Measurements from ENCODE around the gene INPP5A.

DNA sequence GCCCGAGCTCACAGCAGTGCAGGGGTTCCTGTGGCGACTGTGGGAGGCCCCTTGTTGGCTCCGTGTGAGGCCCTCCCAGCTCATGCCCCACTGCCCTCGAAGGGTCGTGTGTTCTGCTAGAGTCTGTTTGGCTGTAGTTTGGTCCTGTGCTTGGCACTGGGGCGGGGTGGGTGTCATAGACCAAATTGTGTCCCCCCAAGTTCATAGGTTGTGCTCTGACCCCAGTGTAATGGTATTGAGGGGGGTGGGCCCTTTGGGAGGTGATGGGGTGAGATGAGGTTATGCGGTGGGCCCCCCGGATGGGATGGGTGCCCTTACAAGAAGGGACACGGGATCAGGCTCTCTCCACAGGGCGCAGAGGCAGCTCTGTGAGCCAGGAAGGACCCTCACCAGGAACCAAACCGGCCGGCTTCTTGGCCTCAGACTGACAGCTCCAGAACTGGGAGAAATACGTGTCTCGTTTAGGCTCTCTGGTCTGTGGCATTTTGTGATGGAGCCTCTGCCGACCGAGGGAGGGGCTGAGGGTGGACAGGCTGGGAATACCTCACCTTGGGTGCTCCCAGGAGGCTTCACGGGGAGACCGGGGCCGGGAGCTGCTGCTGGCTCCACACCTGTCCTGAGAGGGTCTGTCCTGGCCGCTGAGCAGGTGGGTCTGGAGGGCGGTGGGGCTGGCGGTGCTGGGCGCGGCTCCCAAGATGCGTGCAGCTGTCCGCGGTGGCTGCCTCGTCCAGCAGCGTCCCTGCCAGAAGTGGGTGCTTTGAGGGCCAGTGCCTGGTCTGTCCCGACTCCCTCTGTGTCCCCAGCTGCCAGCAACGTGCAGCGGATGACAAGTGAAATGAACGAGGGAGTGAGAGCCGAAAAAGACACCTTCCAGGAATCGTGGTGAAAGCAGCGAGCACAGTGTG lies 89.4 kb downstream of the INPP5A start:
- TF ChIP-seq POLR2AphosphoS5 (IDR thresholded peaks at IDR 0.05; ENCODE audit: low read depth, low read length) (no peak), TAF1 (IDR thresholded peaks at IDR 0.05; ENCODE audit: low read depth, low read length) (no peak), POLR2A (IDR thresholded peaks at IDR 0.05; ENCODE audit: low read depth, low read length) (no peak), POU2F2 (IDR thresholded peaks at IDR 0.05; ENCODE audit: low read depth, low read length) (no peak)
